Epithelial cell of prostate (primary cell): Measurements from ENCODE around the gene ADCY3.

Experiments
- DNase-seq: peaks from one replicate; pipeline ENCODE4 v3.0.0-alpha.2; 2011; ENCODE audit warnings: low read depth, low spot score
- H3K27ac ChIP-seq: fragments of 450-650 bp; 2 replicates; pipeline ENCODE4 v1.5.1; 2017; ENCODE audit warnings: mild to moderate bottlenecking

ADCY3 gene

DNA sequence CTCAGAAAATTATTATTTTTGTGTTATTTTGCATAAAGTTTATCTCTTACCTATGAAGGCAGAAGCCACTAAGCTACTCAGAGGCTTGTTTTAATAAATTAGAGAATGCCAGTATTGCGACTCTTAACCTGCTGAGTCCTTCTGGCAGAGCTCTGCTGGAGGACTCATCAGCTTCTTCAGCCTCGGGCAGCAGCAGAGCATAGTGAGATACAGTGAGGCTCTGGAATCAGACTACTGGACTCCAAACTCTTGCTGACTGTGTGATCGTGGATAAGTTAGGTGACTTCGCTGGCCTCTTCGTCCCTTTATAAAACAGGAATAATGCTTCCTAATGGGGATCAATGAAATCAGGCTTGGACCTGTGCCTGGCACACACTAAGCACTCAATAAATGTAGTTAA, 128.6 kb downstream of the ADCY3 start:
- H3K27ac ChIP-seq, result no peak overlapping the region
- DNase-seq, result no peak

DNA sequence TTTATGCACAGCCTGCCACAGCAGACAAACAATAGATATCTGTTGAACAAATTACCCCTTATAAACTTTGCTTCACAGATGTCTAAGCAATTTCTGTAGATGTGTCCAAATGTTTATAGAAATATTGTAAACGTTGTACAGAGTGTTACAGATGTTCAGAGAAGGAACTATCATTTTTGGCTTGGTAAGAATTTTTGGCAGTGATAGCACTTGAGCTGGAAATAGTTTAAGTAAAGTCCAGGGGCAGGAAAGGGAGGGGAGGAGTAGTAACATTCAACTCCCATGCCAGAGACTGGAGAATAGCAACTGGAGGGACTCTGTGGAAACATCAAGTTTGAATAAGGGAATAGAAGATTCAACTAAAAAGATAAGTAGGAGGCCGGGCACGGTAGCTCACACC, 131.2 kb downstream of the ADCY3 start:
- no peak for DNase-seq
- no peak overlapping the region for H3K27ac ChIP-seq

DNA sequence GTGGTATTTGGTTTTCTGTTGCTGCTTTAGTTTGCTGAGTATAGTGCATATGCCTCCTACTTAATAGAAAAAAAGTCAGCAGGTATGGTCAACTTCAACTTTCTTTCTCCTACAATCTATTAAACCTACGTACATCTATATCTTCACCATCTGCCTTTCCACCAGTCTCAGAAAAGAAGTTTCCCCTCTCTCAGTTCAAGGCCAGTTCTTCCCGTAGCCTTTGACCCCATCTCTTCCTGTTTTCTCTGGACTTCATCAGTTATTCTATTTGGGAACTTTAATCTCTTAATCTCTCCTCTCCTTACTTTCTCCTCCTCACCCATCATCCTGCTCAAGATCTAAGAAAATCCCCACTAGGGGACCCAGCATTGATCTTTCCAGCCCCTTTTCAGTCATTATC, 132.5 kb downstream of the ADCY3 start:
- H3K27ac ChIP-seq, result no peak overlapping the region
- no peak for DNase-seq

DNA sequence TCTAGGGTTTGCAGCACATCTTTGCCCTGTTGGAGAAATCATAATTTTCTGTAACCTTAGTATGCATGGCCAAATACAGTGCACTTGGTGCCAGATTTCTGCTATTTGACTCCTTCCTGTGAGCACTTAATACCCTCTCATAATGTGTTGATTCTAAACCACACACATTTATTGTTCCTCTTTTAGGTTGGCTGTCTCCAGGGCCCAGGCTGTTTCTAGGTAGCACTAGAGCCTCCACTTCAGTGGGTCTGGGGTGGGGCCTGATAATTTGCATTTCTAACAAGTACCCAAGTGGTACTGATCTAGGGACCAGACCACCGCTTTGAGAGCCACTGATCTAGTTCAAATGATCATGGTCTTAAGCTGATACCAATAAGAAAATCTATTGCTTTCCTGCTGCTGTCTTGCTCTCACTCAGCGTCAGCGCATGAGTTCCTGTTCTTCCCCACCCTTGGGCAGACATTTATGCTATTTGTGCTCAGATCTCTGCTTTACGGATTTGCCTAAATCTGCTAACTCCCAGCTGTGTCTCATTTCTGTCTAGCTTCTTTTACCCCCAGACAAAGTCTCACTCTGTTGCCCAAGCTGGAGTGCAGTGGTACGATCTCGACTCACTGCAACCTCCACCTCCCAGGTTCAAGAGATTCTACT, 134.2 kb downstream of the ADCY3 start:
- no peak overlapping the region for H3K27ac ChIP-seq
- DNase-seq, result no peak

DNA sequence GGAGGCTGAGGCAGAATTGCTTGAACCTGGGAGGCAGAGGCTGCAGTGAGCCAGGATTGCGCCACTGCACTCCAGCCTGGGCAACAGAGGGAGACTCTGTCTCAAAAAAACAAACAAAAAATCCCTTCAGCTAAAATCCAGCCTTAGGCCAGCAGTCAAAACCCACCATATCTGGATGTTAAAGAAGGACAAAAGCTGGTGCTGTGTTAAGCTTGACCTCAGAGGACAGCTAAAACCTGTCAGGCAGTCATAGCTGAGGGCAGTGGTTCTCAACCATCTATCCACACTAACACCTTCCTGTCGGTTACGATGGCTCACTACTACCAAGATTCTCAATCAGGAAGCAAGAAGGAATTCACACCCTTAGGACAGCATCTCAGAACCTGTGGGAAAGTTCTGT, 136.4 kb downstream of the ADCY3 start:
- DNase-seq, result no peak
- no peak overlapping the region for H3K27ac ChIP-seq

DNA sequence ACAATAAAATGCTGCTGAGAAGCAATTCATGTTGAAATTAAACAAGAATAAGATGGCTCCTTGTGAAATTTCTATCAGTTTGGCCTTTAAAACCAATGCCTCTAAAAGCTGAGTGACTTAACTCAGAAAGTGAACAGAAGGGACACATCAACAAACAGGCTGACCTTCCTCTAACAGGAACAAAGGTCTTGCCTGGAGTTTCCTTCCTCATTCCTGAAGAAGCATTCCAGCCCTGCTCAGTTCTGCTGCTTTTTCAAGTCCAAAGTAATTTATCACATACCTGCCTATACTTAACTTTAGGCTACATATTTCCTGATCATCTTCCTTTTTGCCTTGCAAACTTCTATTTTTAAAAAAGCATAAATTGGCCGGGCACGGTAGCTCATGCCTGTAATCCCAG, 140.9 kb downstream of the ADCY3 start:
- no peak for DNase-seq
- no peak overlapping the region for H3K27ac ChIP-seq

DNA sequence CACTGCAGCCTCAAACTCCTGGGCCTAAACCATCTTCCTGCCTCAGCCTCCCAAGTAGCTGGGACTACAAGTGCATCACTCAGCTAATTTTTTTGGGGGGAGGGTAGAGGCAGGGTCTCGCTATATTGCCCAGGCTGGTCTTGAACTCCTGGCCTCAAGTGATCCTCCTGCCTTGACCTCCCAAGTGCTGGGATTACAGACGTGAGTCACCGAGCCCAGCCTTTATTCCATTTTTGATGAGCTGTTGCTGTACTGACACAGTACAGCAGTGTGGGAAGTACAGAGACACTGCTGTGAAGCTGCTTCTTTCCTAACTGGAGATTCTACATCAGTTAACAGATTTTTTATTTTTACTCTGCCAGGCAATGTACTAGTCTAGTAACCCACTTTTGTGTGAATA, 145.7 kb downstream of the ADCY3 start:
- no peak for DNase-seq
- H3K27ac ChIP-seq, result no peak overlapping the region

DNA sequence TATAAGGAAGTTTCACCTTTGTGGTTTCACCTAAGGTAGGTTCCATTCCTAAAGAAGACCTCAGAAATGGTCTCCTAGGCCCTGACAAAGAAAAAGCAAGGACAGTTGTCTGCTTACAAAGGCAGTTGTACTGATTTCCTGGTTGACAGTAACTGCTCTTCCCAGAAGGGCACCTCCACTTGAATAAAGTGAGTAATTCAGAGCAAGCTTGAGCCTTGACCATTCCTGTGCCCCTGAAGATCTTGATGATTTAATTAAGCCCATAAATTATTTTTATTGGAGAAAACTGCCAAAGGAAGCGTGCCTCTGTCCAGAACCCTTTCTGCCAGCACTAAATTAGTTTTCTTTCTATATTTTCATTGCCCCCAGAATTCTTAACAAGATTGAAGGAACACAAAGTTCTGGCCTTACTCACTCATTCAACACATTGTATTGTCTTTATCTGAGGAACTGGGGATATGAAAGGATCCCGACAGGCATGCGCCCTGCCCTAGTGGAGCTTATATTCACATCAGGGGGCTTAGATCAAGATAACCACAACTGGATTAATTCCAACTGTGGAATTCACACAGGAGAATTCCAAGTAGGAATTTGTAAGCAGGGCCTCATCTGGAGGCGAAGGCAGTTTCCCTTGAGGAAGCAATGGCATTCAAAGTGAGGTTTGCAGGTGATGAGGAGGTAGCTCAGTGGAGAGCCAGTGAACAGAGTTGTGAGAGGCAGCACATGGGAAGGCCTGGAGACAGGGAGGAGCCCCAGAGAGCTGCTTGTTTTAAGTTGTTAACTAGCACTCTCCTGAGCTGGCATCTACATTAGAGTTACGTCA, 148.1 kb downstream of the ADCY3 start:
- H3K27ac ChIP-seq, result no peak overlapping the region
- DNase-seq, result no peak

DNA sequence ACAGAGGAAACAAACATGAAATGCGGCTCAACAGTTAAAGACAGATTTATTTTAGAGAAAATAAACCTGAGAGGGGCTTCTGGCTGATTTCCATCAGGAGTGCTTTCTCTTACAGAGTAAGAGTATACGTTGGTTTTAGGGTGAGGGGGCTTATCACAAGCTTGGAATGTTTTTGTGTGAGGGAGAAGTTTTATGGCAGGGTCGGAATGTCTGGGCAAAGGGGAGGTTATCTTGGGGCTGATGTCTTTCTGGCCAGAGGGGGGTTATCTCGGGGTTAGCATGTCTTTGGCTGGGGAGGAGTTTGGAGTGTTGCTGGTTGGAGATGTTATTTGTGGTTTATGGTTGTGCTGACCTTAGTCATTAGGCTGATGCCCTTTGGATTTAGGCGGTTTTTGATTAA, 149.0 kb downstream of the ADCY3 start:
- DNase-seq, result no peak
- no peak overlapping the region for H3K27ac ChIP-seq
